ENCODE results near the gene ACAP2.

GRCh38 chr3:195401943-195402342 is 40.9 kb downstream of the ACAP2 start:
- TF ChIP-seq CTCF (IDR thresholded peaks at IDR 0.05; ENCODE audit: low read depth, low read length, missing input control) (no peak), GABPA (IDR thresholded peaks at IDR 0.05 in 1 of 2, conservative IDR thresholded peaks at IDR 0.05 in 1 of 2) (no peak), TAF1 (conservative IDR thresholded peaks at IDR 0.05) (no peak), JUND (IDR thresholded peaks at IDR 0.05) (no peak), MAX (IDR thresholded peaks at IDR 0.05) (no peak), RAD21 (IDR thresholded peaks at IDR 0.05) (no peak), HNF4G (IDR thresholded peaks at IDR 0.05) (no peak), RXRA (IDR thresholded peaks at IDR 0.05) (no peak), REST (IDR thresholded peaks at IDR 0.05) (no peak), ZBTB33 (IDR thresholded peaks at IDR 0.05) (no peak), SP1 (IDR thresholded peaks at IDR 0.05) (no peak)

All from liver (tissue), 3 donors.